ENCODE results near the gene TBC1D14. TPM values are rescaled to one million over a fixed set of nuclear protein-coding genes. Genes with fewer than 3 reads are reported as not detected.

The TBC1D14 gene
- total RNA-seq, 2 experiments from 2014 or later: 39.4 to 39.8 TPM

- no peak overlapping the region for H3K27ac Mint-ChIP-seq
Observed at GRCh38 chr4:7021355-7021754, 111.7 kb downstream of the TBC1D14 start.

GRCh38 chr4:7021930-7022664 lies 112.5 kb downstream of the TBC1D14 start:
- ChIA-PET CTCF (no interaction called here), POLR2A (no interaction called here)
- no peak for ATAC-seq
- H3K36me3 Mint-ChIP-seq (ENCODE audit: low read depth): peaks cover 16% of the 10 kb centered on the region
- H3K4me1 Mint-ChIP-seq (ENCODE audit: low read depth): no peaks in the 10 kb centered on the region
- no peak overlapping the region for H3K4me3 Mint-ChIP-seq
- no peaks in the 10 kb centered on the region for H3K27me3 Mint-ChIP-seq (ENCODE audit: low read depth)
- DNase-seq: no peak
- no peak overlapping the region for H3K27ac Mint-ChIP-seq
- H3K9me3 Mint-ChIP-seq (ENCODE audit: insufficient read depth): no peaks in the 10 kb centered on the region

More at GRCh38 chr4:7021355-7021754, 111.7 kb downstream of the TBC1D14 start:
- POLR2A ChIA-PET: no interaction called here
- no peaks in the 10 kb centered on the region for H3K4me1 Mint-ChIP-seq (ENCODE audit: low read depth)
- ATAC-seq (no peak), DNase-seq (no peak)
- H3K4me3 Mint-ChIP-seq: no peak overlapping the region
- no peaks in the 10 kb centered on the region for H3K27me3 Mint-ChIP-seq (ENCODE audit: low read depth)
- H3K36me3 Mint-ChIP-seq (ENCODE audit: low read depth): peaks cover 15% of the 10 kb centered on the region
- CTCF ChIA-PET: no interaction called here
- no peaks in the 10 kb centered on the region for H3K9me3 Mint-ChIP-seq (ENCODE audit: insufficient read depth)

- peaks cover 24% of the 10 kb centered on the region for H3K36me3 Mint-ChIP-seq (ENCODE audit: low read depth)
Observed at GRCh38 chr4:7023486-7023885, 113.9 kb downstream of the TBC1D14 start.

GRCh38 chr4:7023901-7024300 lies 114.3 kb downstream of the TBC1D14 start:
- peaks cover 24% of the 10 kb centered on the region for H3K36me3 Mint-ChIP-seq (ENCODE audit: low read depth)
- DNase-seq: no peak
- no peak for ATAC-seq
- ChIA-PET CTCF (no interaction called here), POLR2A (no interaction called here)
- no peak overlapping the region for H3K27ac Mint-ChIP-seq
- no peak overlapping the region for H3K4me3 Mint-ChIP-seq
- no peaks in the 10 kb centered on the region for H3K27me3 Mint-ChIP-seq (ENCODE audit: low read depth)
- no peaks in the 10 kb centered on the region for H3K4me1 Mint-ChIP-seq (ENCODE audit: low read depth)
- H3K9me3 Mint-ChIP-seq (ENCODE audit: insufficient read depth): no peaks in the 10 kb centered on the region

More at GRCh38 chr4:7023486-7023885, 113.9 kb downstream of the TBC1D14 start:
- ChIA-PET POLR2A (no interaction called here), CTCF (no interaction called here)
- Mint-ChIP-seq H3K27ac (no peak overlapping the region), H3K4me3 (no peak overlapping the region), H3K9me3 (ENCODE audit: insufficient read depth) (no peaks in the 10 kb centered on the region), H3K4me1 (ENCODE audit: low read depth) (no peaks in the 10 kb centered on the region), H3K27me3 (ENCODE audit: low read depth) (no peaks in the 10 kb centered on the region)
- no peak for ATAC-seq
- no peak for DNase-seq

- peak overlapping the region; percentile 46 for H3K27ac Mint-ChIP-seq
- ChIA-PET CTCF (no interaction called here), POLR2A (no interaction called here)
- H3K36me3 Mint-ChIP-seq (ENCODE audit: low read depth): peaks cover 25% of the 10 kb centered on the region
- DNase-seq (no peak), ATAC-seq (no peak)
- H3K4me1 Mint-ChIP-seq (ENCODE audit: low read depth): no peaks in the 10 kb centered on the region
- H3K27me3 Mint-ChIP-seq (ENCODE audit: low read depth): no peaks in the 10 kb centered on the region
- H3K9me3 Mint-ChIP-seq (ENCODE audit: insufficient read depth): no peaks in the 10 kb centered on the region
- H3K4me3 Mint-ChIP-seq: no peak overlapping the region
Observed at GRCh38 chr4:7024336-7024890, 114.8 kb downstream of the TBC1D14 start.

- ChIA-PET CTCF (no interaction called here), POLR2A (no interaction called here)
- no peaks in the 10 kb centered on the region for H3K27me3 Mint-ChIP-seq (ENCODE audit: low read depth)
Observed at GRCh38 chr4:7025040-7025602, 115.5 kb downstream of the TBC1D14 start.

GRCh38 chr4:7026107-7026506 lies 116.5 kb downstream of the TBC1D14 start:
- peaks cover 28% of the 10 kb centered on the region for H3K36me3 Mint-ChIP-seq (ENCODE audit: low read depth)
- H3K9me3 Mint-ChIP-seq (ENCODE audit: insufficient read depth): no peaks in the 10 kb centered on the region
- ChIA-PET CTCF (no interaction called here), POLR2A (no interaction called here)
- no peak overlapping the region for H3K27ac Mint-ChIP-seq
- H3K4me3 Mint-ChIP-seq: no peak overlapping the region
- no peaks in the 10 kb centered on the region for H3K4me1 Mint-ChIP-seq (ENCODE audit: low read depth)
- DNase-seq: no peak
- no peak for ATAC-seq
- H3K27me3 Mint-ChIP-seq (ENCODE audit: low read depth): no peaks in the 10 kb centered on the region

More at GRCh38 chr4:7025040-7025602, 115.5 kb downstream of the TBC1D14 start:
- Mint-ChIP-seq H3K9me3 (ENCODE audit: insufficient read depth) (no peaks in the 10 kb centered on the region), H3K27ac (no peak overlapping the region), H3K36me3 (ENCODE audit: low read depth) (peaks cover 25% of the 10 kb centered on the region), H3K4me3 (no peak overlapping the region), H3K4me1 (ENCODE audit: low read depth) (no peaks in the 10 kb centered on the region)
- DNase-seq (no peak), ATAC-seq (no peak)

GRCh38 chr4:7027284-7027683 lies 117.7 kb downstream of the TBC1D14 start:
- ChIA-PET CTCF (no interaction called here), POLR2A (no interaction called here)
- Mint-ChIP-seq H3K27me3 (ENCODE audit: low read depth) (no peaks in the 10 kb centered on the region), H3K9me3 (ENCODE audit: insufficient read depth) (no peaks in the 10 kb centered on the region), H3K4me1 (ENCODE audit: low read depth) (no peaks in the 10 kb centered on the region), H3K36me3 (ENCODE audit: low read depth) (peaks cover 29% of the 10 kb centered on the region), H3K4me3 (no peak overlapping the region), H3K27ac (no peak overlapping the region)
- ATAC-seq (no peak), DNase-seq (no peak)

- ChIA-PET POLR2A (no interaction called here), CTCF (no interaction called here)
- DNase-seq (no peak), ATAC-seq (no peak)
- Mint-ChIP-seq H3K27me3 (ENCODE audit: low read depth) (no peaks in the 10 kb centered on the region), H3K4me1 (ENCODE audit: low read depth) (no peaks in the 10 kb centered on the region), H3K4me3 (no peak overlapping the region), H3K27ac (peak overlapping the region; percentile 73), H3K9me3 (ENCODE audit: insufficient read depth) (no peaks in the 10 kb centered on the region), H3K36me3 (ENCODE audit: low read depth) (peaks cover 29% of the 10 kb centered on the region)
Observed at GRCh38 chr4:7027913-7028312, 118.3 kb downstream of the TBC1D14 start.

GRCh38 chr4:7029212-7029611 lies 119.6 kb downstream of the TBC1D14 start:
- no peaks in the 10 kb centered on the region for H3K9me3 Mint-ChIP-seq (ENCODE audit: insufficient read depth)
- no peaks in the 10 kb centered on the region for H3K27me3 Mint-ChIP-seq (ENCODE audit: low read depth)
- CTCF ChIA-PET: interaction anchor here (1.8 kb wide), 1 partner anchor 14 kb away, joined by 5 read pairs; the partner anchor contains the start of gene TADA2B
- no peak overlapping the region for H3K4me3 Mint-ChIP-seq
- POLR2A ChIA-PET: no interaction called here
- ATAC-seq (no peak), DNase-seq (no peak)
- no peak overlapping the region for H3K27ac Mint-ChIP-seq
- peaks cover 29% of the 10 kb centered on the region for H3K36me3 Mint-ChIP-seq (ENCODE audit: low read depth)
- no peaks in the 10 kb centered on the region for H3K4me1 Mint-ChIP-seq (ENCODE audit: low read depth)

GRCh38 chr4:7029921-7030320 lies 120.3 kb downstream of the TBC1D14 start:
- ChIA-PET POLR2A (no interaction called here), CTCF (interaction anchor here (1.5 to 1.8 kb wide), 2 partner anchors 11 to 13 kb away, joined by 5 read pairs; partner anchors contain the start of gene TADA2B)
- H3K4me3 Mint-ChIP-seq: no peak overlapping the region
- no peaks in the 10 kb centered on the region for H3K27me3 Mint-ChIP-seq (ENCODE audit: low read depth)
- H3K27ac Mint-ChIP-seq: peak overlapping the region; percentile 61
- peaks cover 29% of the 10 kb centered on the region for H3K36me3 Mint-ChIP-seq (ENCODE audit: low read depth)
- H3K9me3 Mint-ChIP-seq (ENCODE audit: insufficient read depth): no peaks in the 10 kb centered on the region
- ATAC-seq (no peak), DNase-seq (no peak)
- H3K4me1 Mint-ChIP-seq (ENCODE audit: low read depth): no peaks in the 10 kb centered on the region

- H3K36me3 Mint-ChIP-seq (ENCODE audit: low read depth): peaks cover 29% of the 10 kb centered on the region
- no peaks in the 10 kb centered on the region for H3K27me3 Mint-ChIP-seq (ENCODE audit: low read depth)
- no peak overlapping the region for H3K27ac Mint-ChIP-seq
- ChIA-PET POLR2A (no interaction called here), CTCF (interaction anchor here (1.2 to 1.8 kb wide), 3 partner anchors 10 to 14 kb away, joined by 3 to 5 read pairs (median 5); partner anchors contain the start of gene TADA2B)
- H3K4me3 Mint-ChIP-seq: no peak overlapping the region
- no peaks in the 10 kb centered on the region for H3K4me1 Mint-ChIP-seq (ENCODE audit: low read depth)
- DNase-seq: no peak
- ATAC-seq: no peak
- H3K9me3 Mint-ChIP-seq (ENCODE audit: insufficient read depth): no peaks in the 10 kb centered on the region
Observed at GRCh38 chr4:7030856-7031255, 121.2 kb downstream of the TBC1D14 start.
